T-helper 9 cell (primary cell): Measurements from ENCODE around the gene B2M.
A peak's percentile ranks its signal among the peaks of the same experiment; 100 is the strongest.
"Not testable (repeated sequence)": the region's sequence is repeated elsewhere in the genome, so short reads cannot be mapped to it uniquely, and the experiment has no call there.

Source experiments
- DNase-seq: peaks from one replicate; pipeline ENCODE4 v3.0.0-alpha.2; 2020

B2M gene

GRCh38 chr15:44700676-44701075, 10.6 kb upstream of the B2M start:
- not testable (repeated sequence) for DNase-seq

- DNase-seq = no peak
Observed at GRCh38 chr15:44705986-44706385, 5.3 kb upstream of the B2M start.

- DNase-seq = no peak
Observed at GRCh38 chr15:44706401-44706800, 4.9 kb upstream of the B2M start.

- no peak for DNase-seq
Observed at GRCh38 chr15:44706946-44707636, 4.2 kb upstream of the B2M start.

- no peak for DNase-seq
Observed at GRCh38 chr15:44710236-44711095, 851 bp upstream of the B2M start.

DNA sequence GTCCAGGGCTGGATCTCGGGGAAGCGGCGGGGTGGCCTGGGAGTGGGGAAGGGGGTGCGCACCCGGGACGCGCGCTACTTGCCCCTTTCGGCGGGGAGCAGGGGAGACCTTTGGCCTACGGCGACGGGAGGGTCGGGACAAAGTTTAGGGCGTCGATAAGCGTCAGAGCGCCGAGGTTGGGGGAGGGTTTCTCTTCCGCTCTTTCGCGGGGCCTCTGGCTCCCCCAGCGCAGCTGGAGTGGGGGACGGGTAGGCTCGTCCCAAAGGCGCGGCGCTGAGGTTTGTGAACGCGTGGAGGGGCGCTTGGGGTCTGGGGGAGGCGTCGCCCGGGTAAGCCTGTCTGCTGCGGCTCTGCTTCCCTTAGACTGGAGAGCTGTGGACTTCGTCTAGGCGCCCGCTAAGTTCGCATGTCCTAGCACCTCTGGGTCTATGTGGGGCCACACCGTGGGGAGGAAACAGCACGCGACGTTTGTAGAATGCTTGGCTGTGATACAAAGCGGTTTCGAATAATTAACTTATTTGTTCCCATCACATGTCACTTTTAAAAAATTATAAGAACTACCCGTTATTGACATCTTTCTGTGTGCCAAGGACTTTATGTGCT, 527 bp downstream of the B2M start:
- DNase-seq = peak; percentile 51

DNA sequence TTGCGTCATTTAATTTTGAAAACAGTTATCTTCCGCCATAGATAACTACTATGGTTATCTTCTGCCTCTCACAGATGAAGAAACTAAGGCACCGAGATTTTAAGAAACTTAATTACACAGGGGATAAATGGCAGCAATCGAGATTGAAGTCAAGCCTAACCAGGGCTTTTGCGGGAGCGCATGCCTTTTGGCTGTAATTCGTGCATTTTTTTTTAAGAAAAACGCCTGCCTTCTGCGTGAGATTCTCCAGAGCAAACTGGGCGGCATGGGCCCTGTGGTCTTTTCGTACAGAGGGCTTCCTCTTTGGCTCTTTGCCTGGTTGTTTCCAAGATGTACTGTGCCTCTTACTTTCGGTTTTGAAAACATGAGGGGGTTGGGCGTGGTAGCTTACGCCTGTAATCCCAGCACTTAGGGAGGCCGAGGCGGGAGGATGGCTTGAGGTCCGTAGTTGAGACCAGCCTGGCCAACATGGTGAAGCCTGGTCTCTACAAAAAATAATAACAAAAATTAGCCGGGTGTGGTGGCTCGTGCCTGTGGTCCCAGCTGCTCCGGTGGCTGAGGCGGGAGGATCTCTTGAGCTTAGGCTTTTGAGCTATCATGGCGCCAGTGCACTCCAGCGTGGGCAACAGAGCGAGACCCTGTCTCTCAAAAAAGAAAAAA, 1.2 kb downstream of the B2M start:
- peak; percentile 38 for DNase-seq

DNA sequence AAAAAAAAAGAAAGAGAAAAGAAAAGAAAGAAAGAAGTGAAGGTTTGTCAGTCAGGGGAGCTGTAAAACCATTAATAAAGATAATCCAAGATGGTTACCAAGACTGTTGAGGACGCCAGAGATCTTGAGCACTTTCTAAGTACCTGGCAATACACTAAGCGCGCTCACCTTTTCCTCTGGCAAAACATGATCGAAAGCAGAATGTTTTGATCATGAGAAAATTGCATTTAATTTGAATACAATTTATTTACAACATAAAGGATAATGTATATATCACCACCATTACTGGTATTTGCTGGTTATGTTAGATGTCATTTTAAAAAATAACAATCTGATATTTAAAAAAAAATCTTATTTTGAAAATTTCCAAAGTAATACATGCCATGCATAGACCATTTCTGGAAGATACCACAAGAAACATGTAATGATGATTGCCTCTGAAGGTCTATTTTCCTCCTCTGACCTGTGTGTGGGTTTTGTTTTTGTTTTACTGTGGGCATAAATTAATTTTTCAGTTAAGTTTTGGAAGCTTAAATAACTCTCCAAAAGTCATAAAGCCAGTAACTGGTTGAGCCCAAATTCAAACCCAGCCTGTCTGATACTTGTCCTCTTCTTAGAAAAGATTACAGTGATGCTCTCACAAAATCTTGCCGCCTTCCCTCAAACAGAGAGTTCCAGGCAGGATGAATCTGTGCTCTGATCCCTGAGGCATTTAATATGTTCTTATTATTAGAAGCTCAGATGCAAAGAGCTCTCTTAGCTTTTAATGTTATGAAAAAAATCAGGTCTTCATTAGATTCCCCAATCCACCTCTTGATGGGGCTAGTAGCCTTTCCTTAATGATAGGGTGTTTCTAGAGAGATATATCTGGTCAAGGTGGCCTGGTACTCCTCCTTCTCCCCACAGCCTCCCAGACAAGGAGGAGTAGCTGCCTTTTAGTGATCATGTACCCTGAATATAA, 2.0 kb downstream of the B2M start:
- no peak for DNase-seq

DNA sequence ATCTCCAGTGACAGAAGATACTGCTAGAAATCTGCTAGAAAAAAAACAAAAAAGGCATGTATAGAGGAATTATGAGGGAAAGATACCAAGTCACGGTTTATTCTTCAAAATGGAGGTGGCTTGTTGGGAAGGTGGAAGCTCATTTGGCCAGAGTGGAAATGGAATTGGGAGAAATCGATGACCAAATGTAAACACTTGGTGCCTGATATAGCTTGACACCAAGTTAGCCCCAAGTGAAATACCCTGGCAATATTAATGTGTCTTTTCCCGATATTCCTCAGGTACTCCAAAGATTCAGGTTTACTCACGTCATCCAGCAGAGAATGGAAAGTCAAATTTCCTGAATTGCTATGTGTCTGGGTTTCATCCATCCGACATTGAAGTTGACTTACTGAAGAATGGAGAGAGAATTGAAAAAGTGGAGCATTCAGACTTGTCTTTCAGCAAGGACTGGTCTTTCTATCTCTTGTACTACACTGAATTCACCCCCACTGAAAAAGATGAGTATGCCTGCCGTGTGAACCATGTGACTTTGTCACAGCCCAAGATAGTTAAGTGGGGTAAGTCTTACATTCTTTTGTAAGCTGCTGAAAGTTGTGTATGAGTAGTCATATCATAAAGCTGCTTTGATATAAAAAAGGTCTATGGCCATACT, 4.0 kb downstream of the B2M start:
- no peak for DNase-seq

DNA sequence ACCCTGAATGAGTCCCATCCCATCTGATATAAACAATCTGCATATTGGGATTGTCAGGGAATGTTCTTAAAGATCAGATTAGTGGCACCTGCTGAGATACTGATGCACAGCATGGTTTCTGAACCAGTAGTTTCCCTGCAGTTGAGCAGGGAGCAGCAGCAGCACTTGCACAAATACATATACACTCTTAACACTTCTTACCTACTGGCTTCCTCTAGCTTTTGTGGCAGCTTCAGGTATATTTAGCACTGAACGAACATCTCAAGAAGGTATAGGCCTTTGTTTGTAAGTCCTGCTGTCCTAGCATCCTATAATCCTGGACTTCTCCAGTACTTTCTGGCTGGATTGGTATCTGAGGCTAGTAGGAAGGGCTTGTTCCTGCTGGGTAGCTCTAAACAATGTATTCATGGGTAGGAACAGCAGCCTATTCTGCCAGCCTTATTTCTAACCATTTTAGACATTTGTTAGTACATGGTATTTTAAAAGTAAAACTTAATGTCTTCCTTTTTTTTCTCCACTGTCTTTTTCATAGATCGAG, 4.5 kb downstream of the B2M start:
- no peak for DNase-seq

DNA sequence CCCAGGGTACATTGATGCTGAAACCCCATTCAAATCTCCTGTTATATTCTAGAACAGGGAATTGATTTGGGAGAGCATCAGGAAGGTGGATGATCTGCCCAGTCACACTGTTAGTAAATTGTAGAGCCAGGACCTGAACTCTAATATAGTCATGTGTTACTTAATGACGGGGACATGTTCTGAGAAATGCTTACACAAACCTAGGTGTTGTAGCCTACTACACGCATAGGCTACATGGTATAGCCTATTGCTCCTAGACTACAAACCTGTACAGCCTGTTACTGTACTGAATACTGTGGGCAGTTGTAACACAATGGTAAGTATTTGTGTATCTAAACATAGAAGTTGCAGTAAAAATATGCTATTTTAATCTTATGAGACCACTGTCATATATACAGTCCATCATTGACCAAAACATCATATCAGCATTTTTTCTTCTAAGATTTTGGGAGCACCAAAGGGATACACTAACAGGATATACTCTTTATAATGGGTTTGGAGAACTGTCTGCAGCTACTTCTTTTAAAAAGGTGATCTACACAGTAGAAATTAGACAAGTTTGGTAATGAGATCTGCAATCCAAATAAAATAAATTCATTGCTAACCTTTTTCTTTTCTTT, 5.8 kb downstream of the B2M start:
- DNase-seq = no peak

DNA sequence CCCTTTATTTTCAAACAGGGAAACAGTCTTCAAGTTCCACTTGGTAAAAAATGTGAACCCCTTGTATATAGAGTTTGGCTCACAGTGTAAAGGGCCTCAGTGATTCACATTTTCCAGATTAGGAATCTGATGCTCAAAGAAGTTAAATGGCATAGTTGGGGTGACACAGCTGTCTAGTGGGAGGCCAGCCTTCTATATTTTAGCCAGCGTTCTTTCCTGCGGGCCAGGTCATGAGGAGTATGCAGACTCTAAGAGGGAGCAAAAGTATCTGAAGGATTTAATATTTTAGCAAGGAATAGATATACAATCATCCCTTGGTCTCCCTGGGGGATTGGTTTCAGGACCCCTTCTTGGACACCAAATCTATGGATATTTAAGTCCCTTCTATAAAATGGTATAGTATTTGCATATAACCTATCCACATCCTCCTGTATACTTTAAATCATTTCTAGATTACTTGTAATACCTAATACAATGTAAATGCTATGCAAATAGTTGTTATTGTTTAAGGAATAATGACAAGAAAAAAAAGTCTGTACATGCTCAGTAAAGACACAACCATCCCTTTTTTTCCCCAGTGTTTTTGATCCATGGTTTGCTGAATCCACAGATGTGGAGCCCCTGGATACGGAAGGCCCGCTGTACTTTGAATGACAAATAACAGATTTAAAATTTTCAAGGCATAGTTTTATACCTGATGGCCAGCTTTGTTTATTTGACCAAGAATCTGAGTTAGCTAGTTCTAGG, 7.0 kb downstream of the B2M start:
- DNase-seq = no peak

GRCh38 chr15:44718927-44719292, 7.6 kb downstream of the B2M start:
- DNase-seq = no peak

DNA sequence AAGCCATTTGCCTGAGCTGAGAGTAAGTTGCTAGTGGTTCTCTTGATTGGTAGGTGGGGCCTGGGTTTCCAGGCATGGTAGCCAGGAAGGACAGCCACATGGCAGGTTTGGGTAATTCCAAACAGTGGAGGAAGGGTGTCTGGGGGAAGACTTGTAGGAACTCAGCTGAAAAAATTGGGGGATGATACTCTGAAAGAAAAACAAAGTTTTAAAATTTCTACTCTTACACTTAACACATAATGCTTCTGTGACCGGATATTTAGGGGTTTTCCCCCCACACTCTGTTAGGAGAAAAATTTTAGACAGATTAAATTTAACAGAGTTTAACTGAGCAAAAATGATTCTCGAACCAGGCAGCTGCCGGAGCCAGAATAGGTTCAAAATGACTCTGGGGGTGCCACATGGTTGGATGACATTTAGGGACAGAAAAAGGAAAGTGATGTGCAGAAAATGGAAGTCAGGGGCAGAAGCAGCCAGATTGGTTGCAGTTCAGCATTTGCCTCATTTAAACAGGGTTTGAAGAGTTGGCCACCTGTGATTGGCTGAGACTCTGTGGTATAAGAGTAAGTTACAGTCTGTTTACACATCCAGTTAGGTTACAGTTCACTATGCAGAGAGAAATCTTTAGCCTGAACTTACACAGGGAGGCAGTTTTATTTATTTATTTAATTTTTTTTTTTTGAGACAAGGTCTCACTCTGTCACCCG, 8.1 kb downstream of the B2M start:
- DNase-seq = peak; percentile 26

- not testable (repeated sequence) for DNase-seq
Observed at GRCh38 chr15:44720000-44720435, 8.7 kb downstream of the B2M start.

DNA sequence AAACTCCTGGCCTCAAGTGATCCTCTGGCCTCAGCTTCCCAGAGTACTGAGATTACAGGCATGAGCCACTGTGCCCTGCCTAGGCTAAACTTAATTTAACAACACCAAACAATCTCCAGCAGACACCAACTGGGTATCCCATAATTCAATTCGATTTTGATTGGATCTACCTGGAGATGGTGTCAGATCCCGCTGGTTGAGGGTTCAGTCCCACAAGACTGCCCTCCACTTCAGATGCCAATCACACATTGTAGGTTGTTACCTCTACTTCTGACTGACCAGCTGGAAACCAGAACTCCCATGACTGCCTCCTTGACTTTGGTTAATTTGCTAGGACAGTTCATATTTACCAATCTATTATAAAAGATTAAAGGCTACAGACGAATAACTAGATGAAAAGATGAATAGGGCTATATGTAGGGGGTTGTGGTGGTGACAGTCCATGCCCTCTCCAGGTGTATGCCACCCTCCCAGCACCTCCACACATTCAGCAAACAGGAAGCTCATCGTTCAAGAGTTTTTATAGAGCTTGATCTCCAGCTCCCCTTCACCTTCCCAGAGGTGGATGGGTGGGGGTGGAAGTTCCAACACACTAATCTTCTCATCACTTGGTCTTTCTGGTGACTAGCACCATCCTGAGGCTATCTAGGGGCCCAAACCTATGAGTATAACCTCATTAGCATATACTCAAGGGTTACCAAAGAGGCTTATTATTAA, 9.3 kb downstream of the B2M start:
- no peak for DNase-seq

DNA sequence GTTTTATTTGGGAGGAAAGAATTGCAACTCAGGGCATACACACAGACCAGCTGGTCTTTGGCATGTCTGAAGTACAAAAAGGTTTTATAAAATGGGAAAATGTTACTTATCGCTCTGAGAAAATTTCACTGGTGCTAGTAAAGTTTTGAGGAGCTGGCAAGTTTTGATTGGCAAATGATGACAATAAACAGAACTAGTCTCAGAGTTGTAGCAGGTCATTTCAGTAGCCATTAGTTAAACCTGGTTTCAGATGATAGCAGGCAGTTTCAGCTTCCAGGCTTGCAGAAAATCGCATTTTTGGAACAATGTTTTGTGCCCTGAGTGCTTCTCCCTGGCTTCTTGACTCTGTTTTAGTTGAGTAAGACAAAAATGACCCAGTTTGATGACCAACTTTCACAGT, 10.7 kb downstream of the B2M start:
- no peak for DNase-seq

DNA sequence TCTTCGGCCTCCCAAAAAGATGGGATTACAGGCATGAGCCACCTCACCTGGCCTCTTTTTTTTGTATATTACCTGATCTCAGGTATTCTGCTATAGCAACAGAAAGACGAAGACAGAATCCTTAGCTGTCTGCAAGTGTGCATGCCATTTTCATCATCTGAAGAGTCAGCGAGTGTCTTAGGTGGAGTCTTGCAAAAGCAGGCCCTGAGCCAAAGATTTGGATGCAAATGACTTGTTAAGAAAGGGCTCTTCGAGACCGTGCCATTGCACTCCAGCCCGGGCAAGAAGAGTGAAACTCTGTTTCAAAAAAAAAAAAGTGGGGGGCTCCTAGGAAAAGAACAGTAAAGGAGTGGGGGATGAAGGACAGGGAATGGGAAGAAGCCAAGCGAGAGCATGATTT, 14.8 kb downstream of the B2M start:
- no peak for DNase-seq
